ENCODE results near the gene LMAN1L.

DNA sequence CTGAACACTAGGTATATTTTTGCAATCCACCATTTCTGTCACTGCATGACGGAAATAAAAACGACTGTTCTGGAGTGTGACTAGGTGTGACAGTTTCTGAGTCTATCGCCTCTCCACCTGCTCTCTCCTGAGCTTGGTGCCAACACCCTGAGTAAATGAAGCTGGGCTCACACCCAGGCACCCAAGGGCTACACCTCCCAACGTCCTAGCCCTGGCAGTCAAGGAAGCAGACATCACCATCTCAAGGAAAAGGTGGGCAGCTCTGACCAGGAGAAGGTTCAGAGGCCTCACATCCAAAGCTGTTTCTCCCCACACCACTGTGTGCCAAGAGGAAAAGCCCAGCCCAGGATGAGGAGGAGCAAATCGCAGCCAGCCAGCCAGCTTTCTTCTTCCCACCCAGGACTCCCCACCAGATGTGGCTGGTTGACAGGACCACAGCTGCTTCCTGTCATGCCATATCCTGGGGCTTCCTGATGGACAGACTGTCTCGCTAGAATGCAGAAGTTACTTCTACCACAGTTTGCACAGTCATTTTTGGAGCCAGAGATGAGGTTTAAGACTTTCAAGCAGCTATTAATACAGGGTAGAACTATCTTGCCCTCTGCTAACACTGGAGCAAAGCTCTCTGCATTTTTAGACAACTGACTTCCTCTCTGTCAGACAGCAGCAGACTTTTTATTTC is 57.2 kb downstream of the LMAN1L start:
- TF ChIP-seq, protein P1, sequence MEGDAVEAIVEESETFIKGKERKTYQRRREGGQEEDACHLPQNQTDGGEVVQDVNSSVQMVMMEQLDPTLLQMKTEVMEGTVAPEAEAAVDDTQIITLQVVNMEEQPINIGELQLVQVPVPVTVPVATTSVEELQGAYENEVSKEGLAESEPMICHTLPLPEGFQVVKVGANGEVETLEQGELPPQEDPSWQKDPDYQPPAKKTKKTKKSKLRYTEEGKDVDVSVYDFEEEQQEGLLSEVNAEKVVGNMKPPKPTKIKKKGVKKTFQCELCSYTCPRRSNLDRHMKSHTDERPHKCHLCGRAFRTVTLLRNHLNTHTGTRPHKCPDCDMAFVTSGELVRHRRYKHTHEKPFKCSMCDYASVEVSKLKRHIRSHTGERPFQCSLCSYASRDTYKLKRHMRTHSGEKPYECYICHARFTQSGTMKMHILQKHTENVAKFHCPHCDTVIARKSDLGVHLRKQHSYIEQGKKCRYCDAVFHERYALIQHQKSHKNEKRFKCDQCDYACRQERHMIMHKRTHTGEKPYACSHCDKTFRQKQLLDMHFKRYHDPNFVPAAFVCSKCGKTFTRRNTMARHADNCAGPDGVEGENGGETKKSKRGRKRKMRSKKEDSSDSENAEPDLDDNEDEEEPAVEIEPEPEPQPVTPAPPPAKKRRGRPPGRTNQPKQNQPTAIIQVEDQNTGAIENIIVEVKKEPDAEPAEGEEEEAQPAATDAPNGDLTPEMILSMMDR (conservative IDR thresholded peaks at IDR 0.05; ENCODE audit: low read length): no peak
- no peak for TF ChIP-seq EZH2phosphoT487 (IDR thresholded peaks at IDR 0.05; ENCODE audit: borderline replicate concordance, low read depth, low read length)
